Measurements from ENCODE around the gene CDC42BPA.

GRCh38 chr1:227072991-227073390 is 245.3 kb downstream of the CDC42BPA start:
- TF ChIP-seq MXI1 (IDR thresholded peaks at IDR 0.05; ENCODE audit: low read depth, low read length) (no peak), CTCF (IDR thresholded peaks at IDR 0.05) (no peak), SMC3 (IDR thresholded peaks at IDR 0.05; ENCODE audit: low read depth, low read length) (no peak), USF1 (IDR thresholded peaks at IDR 0.05; ENCODE audit: borderline replicate concordance, low read depth) (no peak), JUND (IDR thresholded peaks at IDR 0.05) (no peak), TAF1 (IDR thresholded peaks at IDR 0.05; ENCODE audit: borderline replicate concordance, low read depth, low read length) (no peak), ZBTB33 (IDR thresholded peaks at IDR 0.05; ENCODE audit: borderline replicate concordance, low read depth) (no peak), POLR2AphosphoS5 (IDR thresholded peaks at IDR 0.05; ENCODE audit: low read depth, low read length) (no peak), YY1 (IDR thresholded peaks at IDR 0.05; ENCODE audit: low read depth) (no peak)
